Trophoblast cell (in vitro differentiated cells and primary cell): ENCODE data around the gene CTNNA3.

Source experiments
- DNase-seq, 2 donors: peaks; one replicate each; pipeline ENCODE4 v3.0.0-alpha.2; 2016
- H2AFZ ChIP-seq: 2 replicates; pipeline ENCODE4 v1.6.1; 2013; ENCODE audit warnings: low read length, moderate library complexity, mild to moderate bottlenecking; ENCODE audit not compliant: insufficient read depth, poor library complexity
- H2AK5ac ChIP-seq: 2 replicates; pipeline ENCODE4 v1.6.1; 2013; ENCODE audit warnings: mild to moderate bottlenecking, low read length
- H2BK120ac ChIP-seq: 2 replicates; pipeline ENCODE4 v1.6.1; 2013; ENCODE audit warnings: low read length, mild to moderate bottlenecking, moderate library complexity; ENCODE audit not compliant: insufficient read depth, poor library complexity
- H2BK12ac ChIP-seq: 2 replicates; pipeline ENCODE4 v1.6.1; 2013; ENCODE audit warnings: mild to moderate bottlenecking, low read length, moderate library complexity
- H2BK5ac ChIP-seq: 2 replicates; pipeline ENCODE4 v1.6.1; 2013; ENCODE audit warnings: low read length, low read depth, moderate library complexity, mild to moderate bottlenecking; ENCODE audit not compliant: poor library complexity
- H3K14ac ChIP-seq: 2 replicates; pipeline ENCODE4 v1.6.1; 2013; ENCODE audit warnings: mild to moderate bottlenecking, low read length
- H3K18ac ChIP-seq: 2 replicates; pipeline ENCODE4 v1.6.1; 2013; ENCODE audit warnings: mild to moderate bottlenecking, low read length
- H3K23ac ChIP-seq: 2 replicates; pipeline ENCODE4 v1.6.1; 2013; ENCODE audit warnings: low read length
- H3K27ac ChIP-seq: 2 replicates; pipeline ENCODE4 v1.5.1; 2013; ENCODE audit warnings: low read depth, mild to moderate bottlenecking, inconsistent platforms, low read length, moderate library complexity
- H3K27me3 ChIP-seq: 2 replicates; pipeline ENCODE4 v1.6.1; 2013; ENCODE audit warnings: inconsistent platforms, mild to moderate bottlenecking, low read length, moderate library complexity; ENCODE audit not compliant: insufficient read depth
- H3K36me3 ChIP-seq, 2 experiments: 1 replicate in 1 of 2; 2 replicates in 1 of 2; pipeline ENCODE4 v1.6.1; 2013; ENCODE audit warnings: low read length in 2 of 2, mild to moderate bottlenecking in 2 of 2, moderate library complexity in 1 of 2; ENCODE audit not compliant: insufficient read depth in 2 of 2, control insufficient read depth in 1 of 2
- H3K4ac ChIP-seq: 2 replicates; pipeline ENCODE4 v1.6.1; 2013; ENCODE audit warnings: low read depth, mild to moderate bottlenecking, low read length, moderate library complexity
- H3K4me1 ChIP-seq, 2 experiments: 1 replicate in 1 of 2; 2 replicates in 1 of 2; pipeline ENCODE4 v1.6.1; 2013; ENCODE audit warnings: low read length in 2 of 2, mild to moderate bottlenecking in 2 of 2, moderate library complexity in 1 of 2; ENCODE audit not compliant: insufficient read depth in 2 of 2, control insufficient read depth in 1 of 2
- H3K4me2 ChIP-seq: 2 replicates; pipeline ENCODE4 v1.6.1; 2013; ENCODE audit warnings: inconsistent platforms, mild to moderate bottlenecking, low read length, moderate library complexity
- H3K4me3 ChIP-seq: 2 replicates; pipeline ENCODE4 v1.5.1; 2013; ENCODE audit warnings: mild to moderate bottlenecking, low read depth, low read length, inconsistent platforms
- H3K79me1 ChIP-seq: one replicate; pipeline ENCODE4 v1.6.1; 2013; ENCODE audit warnings: low read length
- H3K79me2 ChIP-seq: 2 replicates; pipeline ENCODE4 v1.6.1; 2013; ENCODE audit warnings: low read length, mild to moderate bottlenecking; ENCODE audit not compliant: control insufficient read depth, insufficient read depth, poor library complexity
- H3K9ac ChIP-seq: 2 replicates; pipeline ENCODE4 v1.6.1; 2013; ENCODE audit warnings: mild to moderate bottlenecking, low read length
- H3K9me3 ChIP-seq: 2 replicates; pipeline ENCODE4 v1.6.1; 2013; ENCODE audit warnings: low read depth, mild to moderate bottlenecking, control low read depth, inconsistent platforms, low read length; ENCODE audit not compliant: insufficient read depth
- H4K12ac ChIP-seq: 2 replicates; pipeline ENCODE4 v1.6.1; 2013; ENCODE audit warnings: low read depth, mild to moderate bottlenecking, low read length, moderate library complexity
- H4K8ac ChIP-seq: 2 replicates; pipeline ENCODE4 v1.6.1; 2013; ENCODE audit warnings: low read depth, mild to moderate bottlenecking, low read length, moderate library complexity
- H4K91ac ChIP-seq: one replicate; pipeline ENCODE4 v1.6.1; 2013; ENCODE audit warnings: low read depth, mild to moderate bottlenecking, low read length, moderate library complexity
- WGBS: extraction: QIAGEN DNeasy Blood & Tissue Kit; methylation state at CpG from one replicate; pipeline ENCODE4 v1.1.7; 2013; ENCODE audit warnings: missing lambda C conversion rate; ENCODE audit not compliant: insufficient read length, insufficient coverage; ENCODE audit errors: extremely low coverage; 5-methylcytosine and 5-hydroxymethylcytosine counted together

The CTNNA3 gene

GRCh38 chr10:67050415-67050814, 645.6 kb downstream of the CTNNA3 start:
- H3K23ac ChIP-seq, result no peak overlapping the region
- no peak overlapping the region for H3K18ac ChIP-seq
- no peak overlapping the region for H2AFZ ChIP-seq
- H3K4me2 ChIP-seq, result no peak overlapping the region
- no peak overlapping the region for H3K9ac ChIP-seq
- no peak overlapping the region for H2BK120ac ChIP-seq
- H3K9me3 ChIP-seq, result no peaks in the 10 kb centered on the region
- no peak overlapping the region for H4K8ac ChIP-seq
- H4K91ac ChIP-seq, result no peak overlapping the region
- no peaks in the 10 kb centered on the region for H3K27me3 ChIP-seq
- no peak for DNase-seq
- no peak overlapping the region for H2AK5ac ChIP-seq
- no peak overlapping the region for H3K14ac ChIP-seq
- no peak overlapping the region for H3K4me3 ChIP-seq
- no peak overlapping the region for H2BK12ac ChIP-seq
- no peaks in the 10 kb centered on the region for H3K79me1 ChIP-seq
- no peak overlapping the region for H3K27ac ChIP-seq
- H3K36me3 ChIP-seq, result no peaks in the 10 kb centered on the region
- no peak overlapping the region for H3K4ac ChIP-seq
- no peak overlapping the region for H4K12ac ChIP-seq
- H3K79me2 ChIP-seq, result no peaks in the 10 kb centered on the region
- H2BK5ac ChIP-seq, result no peak overlapping the region
- no peaks in the 10 kb centered on the region for H3K4me1 ChIP-seq
- WGBS, result no CpG with 5 or more reads among the region's 5 CpGs

DNA sequence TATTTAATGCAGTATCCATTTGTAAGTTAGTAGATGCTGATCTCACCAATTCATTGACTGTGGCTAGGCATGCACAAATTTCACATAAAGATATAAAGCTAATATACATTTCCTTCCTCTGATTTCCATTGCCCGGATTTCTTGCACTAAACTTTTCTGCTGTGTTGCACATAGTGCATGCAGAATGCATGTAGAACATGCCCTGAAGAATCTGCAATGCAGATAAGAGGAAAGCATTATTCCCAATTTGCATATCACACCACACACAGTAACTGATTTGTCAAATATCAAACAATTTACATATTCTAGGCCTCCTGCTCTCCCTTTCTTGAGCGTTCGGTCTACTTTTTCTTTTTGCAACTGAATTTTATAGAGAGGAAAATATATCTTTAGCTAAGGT, 646.0 kb downstream of the CTNNA3 start:
- no peak for DNase-seq
- Histone ChIP-seq H3K27me3 (no peaks in the 10 kb centered on the region), H2AK5ac (no peak overlapping the region), H3K14ac (no peak overlapping the region), H3K36me3 (no peaks in the 10 kb centered on the region), H3K4me2 (no peak overlapping the region), H4K12ac (no peak overlapping the region), H2AFZ (no peak overlapping the region), H3K27ac (no peak overlapping the region), H3K4ac (no peak overlapping the region), H3K79me1 (no peaks in the 10 kb centered on the region), H3K23ac (no peak overlapping the region), H4K8ac (no peak overlapping the region), H3K4me1 (no peaks in the 10 kb centered on the region), H2BK5ac (no peak overlapping the region), H2BK120ac (no peak overlapping the region), H3K4me3 (no peak overlapping the region), H4K91ac (no peak overlapping the region), H3K9ac (no peak overlapping the region), H3K18ac (no peak overlapping the region), H3K9me3 (no peaks in the 10 kb centered on the region), H3K79me2 (no peaks in the 10 kb centered on the region), H2BK12ac (no peak overlapping the region)
- WGBS, result no CpG with 5 or more reads among the region's 3 CpGs

GRCh38 chr10:67046507-67046906, 649.5 kb downstream of the CTNNA3 start:
- Histone ChIP-seq H3K4me2 (no peak overlapping the region), H3K27ac (no peak overlapping the region), H4K8ac (no peak overlapping the region), H3K4me1 (no peaks in the 10 kb centered on the region), H3K79me2 (no peaks in the 10 kb centered on the region), H3K9ac (no peak overlapping the region), H4K91ac (no peak overlapping the region), H2AFZ (no peak overlapping the region), H3K4me3 (no peak overlapping the region), H2BK5ac (no peak overlapping the region), H3K9me3 (no peaks in the 10 kb centered on the region), H2BK12ac (no peak overlapping the region), H3K23ac (no peak overlapping the region), H3K18ac (no peak overlapping the region), H2AK5ac (no peak overlapping the region), H2BK120ac (no peak overlapping the region), H4K12ac (no peak overlapping the region), H3K36me3 (no peaks in the 10 kb centered on the region), H3K79me1 (no peaks in the 10 kb centered on the region), H3K27me3 (no peaks in the 10 kb centered on the region), H3K4ac (no peak overlapping the region), H3K14ac (no peak overlapping the region)
- WGBS, result no CpG with 5 or more reads among the region's 3 CpGs
- DNase-seq, result no peak

DNA sequence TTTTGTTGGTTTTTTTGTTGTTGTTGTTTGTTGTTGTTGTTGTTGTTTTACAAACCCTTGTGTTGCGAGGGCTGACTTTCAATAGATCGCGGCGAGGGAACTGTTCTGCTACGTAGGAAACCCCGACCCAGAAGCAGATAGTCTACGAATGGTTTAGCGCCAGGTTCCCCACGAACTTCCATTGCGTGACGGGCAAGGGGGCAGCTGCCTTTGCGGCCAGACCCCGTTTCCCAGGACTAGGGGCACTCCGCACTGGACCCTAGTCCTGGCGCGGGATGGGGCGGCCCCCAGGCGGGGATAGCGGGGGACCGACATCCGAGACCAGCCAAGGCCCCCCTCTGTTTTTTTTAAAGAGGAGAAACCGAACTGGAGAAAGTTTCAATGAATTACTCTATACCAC, 650.6 kb downstream of the CTNNA3 start:
- Histone ChIP-seq H2AFZ (no peak overlapping the region), H4K12ac (no peak overlapping the region)
- no CpG with 5 or more reads among the region's 22 CpGs for WGBS

More for the DNA sequence above, 650.6 kb downstream of the CTNNA3 start:
- Histone ChIP-seq H3K79me1 (no peaks in the 10 kb centered on the region), H4K8ac (no peak overlapping the region), H3K4me3 (no peak overlapping the region), H3K9me3 (no peaks in the 10 kb centered on the region), H3K4ac (no peak overlapping the region), H2AK5ac (no peak overlapping the region), H3K4me2 (no peak overlapping the region), H4K91ac (no peak overlapping the region), H2BK5ac (no peak overlapping the region), H3K36me3 (no peaks in the 10 kb centered on the region), H3K27ac (no peak overlapping the region), H3K18ac (no peak overlapping the region), H3K23ac (no peak overlapping the region), H2BK12ac (no peak overlapping the region), H2BK120ac (no peak overlapping the region), H3K14ac (no peak overlapping the region), H3K9ac (no peak overlapping the region), H3K27me3 (no peaks in the 10 kb centered on the region), H3K79me2 (no peaks in the 10 kb centered on the region), H3K4me1 (no peaks in the 10 kb centered on the region)
- DNase-seq, result no peak
